ENCODE measurements around the gene GRIFIN. TPM values are rescaled to one million over a fixed set of nuclear protein-coding genes. Genes with fewer than 3 reads are reported as not detected.

Gene GRIFIN
- total RNA-seq, 1 experiment from 2014 or later: not detected

GRCh38 chr7:2493205-2494164 is 17.3 kb upstream of the GRIFIN start:
- Histone ChIP-seq H3K36me3 (no peaks in the 10 kb centered on the region), H3K9me3 (no peaks in the 10 kb centered on the region), H3K4me3 (no peak overlapping the region), H3K27me3 (no peaks in the 10 kb centered on the region)
- DNase-seq: no peak

- Histone ChIP-seq H3K9me3 (no peaks in the 10 kb centered on the region), H3K36me3 (no peaks in the 10 kb centered on the region), H3K27me3 (no peaks in the 10 kb centered on the region), H3K4me3 (no peak overlapping the region)
- no peak for DNase-seq
Observed at GRCh38 chr7:2492038-2492437, 15.8 kb upstream of the GRIFIN start.

GRCh38 chr7:2490181-2490651 is 14.0 kb upstream of the GRIFIN start:
- no peaks in the 10 kb centered on the region for H3K27me3 ChIP-seq
- H3K9me3 ChIP-seq: no peaks in the 10 kb centered on the region
- DNase-seq: no peak
- no peaks in the 10 kb centered on the region for H3K36me3 ChIP-seq
- no peak overlapping the region for H3K4me3 ChIP-seq

GRCh38 chr7:2488681-2489080 is 12.5 kb upstream of the GRIFIN start:
- H3K36me3 ChIP-seq: no peaks in the 10 kb centered on the region
- H3K27me3 ChIP-seq: no peaks in the 10 kb centered on the region
- no peaks in the 10 kb centered on the region for H3K9me3 ChIP-seq
- no peak for DNase-seq
- H3K4me3 ChIP-seq: no peak overlapping the region

GRCh38 chr7:2488272-2488645 is 12.1 kb upstream of the GRIFIN start:
- DNase-seq: no peak

GRCh38 chr7:2487586-2488271 is 11.5 kb upstream of the GRIFIN start:
- H3K9me3 ChIP-seq: peaks cover 5% of the 10 kb centered on the region; the same call in 1 of the 2 replicates
- DNase-seq: no peak
- no peak overlapping the region for H3K4me3 ChIP-seq
- H3K27me3 ChIP-seq: no peaks in the 10 kb centered on the region
- H3K36me3 ChIP-seq: no peaks in the 10 kb centered on the region

More at GRCh38 chr7:2488272-2488645, 12.1 kb upstream of the GRIFIN start:
- H3K9me3 ChIP-seq: no peaks in the 10 kb centered on the region
- H3K4me3 ChIP-seq: no peak overlapping the region
- no peaks in the 10 kb centered on the region for H3K36me3 ChIP-seq
- no peaks in the 10 kb centered on the region for H3K27me3 ChIP-seq

- no peak for DNase-seq
- no peaks in the 10 kb centered on the region for H3K27me3 ChIP-seq
- no peaks in the 10 kb centered on the region for H3K36me3 ChIP-seq
- H3K4me3 ChIP-seq: no peak overlapping the region
- H3K9me3 ChIP-seq: peaks cover 6% of the 10 kb centered on the region; the same call in 1 of the 2 replicates
Observed at GRCh38 chr7:2484868-2485267, 8.7 kb upstream of the GRIFIN start.

- H3K36me3 ChIP-seq: no peaks in the 10 kb centered on the region
- no peak overlapping the region for H3K4me3 ChIP-seq
- H3K9me3 ChIP-seq: peaks cover 6% of the 10 kb centered on the region; the same call in 1 of the 2 replicates
- H3K27me3 ChIP-seq: no peaks in the 10 kb centered on the region
- no peak for DNase-seq
Observed at GRCh38 chr7:2483494-2483893, 7.3 kb upstream of the GRIFIN start.

GRCh38 chr7:2482725-2483451 is 6.7 kb upstream of the GRIFIN start:
- H3K4me3 ChIP-seq: no peak overlapping the region
- no peaks in the 10 kb centered on the region for H3K27me3 ChIP-seq
- DNase-seq: no peak
- H3K9me3 ChIP-seq: peaks cover 6% of the 10 kb centered on the region; the same call in 1 of the 2 replicates
- H3K36me3 ChIP-seq: no peaks in the 10 kb centered on the region

- H3K9me3 ChIP-seq: peaks cover 6% of the 10 kb centered on the region; the same call in 1 of the 2 replicates
- no peak for DNase-seq
- no peaks in the 10 kb centered on the region for H3K36me3 ChIP-seq
- no peaks in the 10 kb centered on the region for H3K27me3 ChIP-seq
- no peak overlapping the region for H3K4me3 ChIP-seq
Observed at GRCh38 chr7:2481195-2481594, 5.0 kb upstream of the GRIFIN start.

- no peak for DNase-seq
- H3K36me3 ChIP-seq: no peaks in the 10 kb centered on the region
- peaks cover 6% of the 10 kb centered on the region; the same call in 1 of the 2 replicates for H3K9me3 ChIP-seq
- H3K4me3 ChIP-seq: no peak overlapping the region
- no peaks in the 10 kb centered on the region for H3K27me3 ChIP-seq
Observed at GRCh38 chr7:2480070-2480408, 3.8 kb upstream of the GRIFIN start.

- DNase-seq: no peak
Observed at GRCh38 chr7:2479276-2480069, 3.3 kb upstream of the GRIFIN start.

GRCh38 chr7:2478800-2479199 is 2.6 kb upstream of the GRIFIN start:
- Histone ChIP-seq H3K4me3 (no peak overlapping the region), H3K27me3 (no peaks in the 10 kb centered on the region), H3K36me3 (no peaks in the 10 kb centered on the region), H3K9me3 (peaks cover 6% of the 10 kb centered on the region; the same call in 1 of the 2 replicates)
- peak; percentile 56 for DNase-seq

More at GRCh38 chr7:2479276-2480069, 3.3 kb upstream of the GRIFIN start:
- H3K36me3 ChIP-seq: no peaks in the 10 kb centered on the region
- no peaks in the 10 kb centered on the region for H3K27me3 ChIP-seq
- no peak overlapping the region for H3K4me3 ChIP-seq
- H3K9me3 ChIP-seq: peaks cover 6% of the 10 kb centered on the region; the same call in 1 of the 2 replicates

GRCh38 chr7:2478399-2478785 is 2.2 kb upstream of the GRIFIN start:
- peak; percentile 88 for DNase-seq
- H3K27me3 ChIP-seq: no peaks in the 10 kb centered on the region
- no peak overlapping the region for H3K4me3 ChIP-seq
- no peaks in the 10 kb centered on the region for H3K36me3 ChIP-seq
- peaks cover 6% of the 10 kb centered on the region; the same call in 1 of the 2 replicates for H3K9me3 ChIP-seq

GRCh38 chr7:2477447-2478398 is 1.5 kb upstream of the GRIFIN start:
- H3K27me3 ChIP-seq: no peaks in the 10 kb centered on the region
- H3K9me3 ChIP-seq: peaks cover under 1% of the 10 kb centered on the region; the same call in 1 of the 2 replicates
- no peaks in the 10 kb centered on the region for H3K36me3 ChIP-seq
- peak; percentile 39 for DNase-seq
- no peak overlapping the region for H3K4me3 ChIP-seq
